Kidney (tissue), 14 donors: ENCODE data around the gene LIMS2. TPM values are rescaled to one million over a fixed set of nuclear protein-coding genes. Genes with fewer than 3 reads are reported as not detected.

Source experiments
- DNase-seq, 5 donors: peaks; one replicate each; pipeline ENCODE4 v3.0.0-alpha.2; 2013 to 2020
- FAIRE-seq: peaks from 2 replicates; lab custom pipeline; 2012; peaks lifted over from hg19 to GRCh38; lab: Jason Lieb, UNC
- H3K27ac ChIP-seq, 2 donors: one replicate each; pipeline ENCODE4 v1.7.0; 2013; ENCODE audit warnings: low read depth in 2 of 2, low read length in 2 of 2, inconsistent platforms in 1 of 2
- H3K27me3 ChIP-seq: one replicate; pipeline ENCODE4 v1.7.1; 2013; ENCODE audit warnings: low read length, inconsistent platforms; ENCODE audit not compliant: control insufficient read depth, insufficient read depth
- H3K36me3 ChIP-seq, 3 donors: one replicate each; pipeline versions ENCODE4 v1.7.0 to v1.7.1; 2013; ENCODE audit warnings: low read length in 3 of 3, control low read depth in 1 of 3, inconsistent platforms in 1 of 3; ENCODE audit not compliant: insufficient read depth in 3 of 3, control insufficient read depth in 2 of 3
- H3K4me1 ChIP-seq, 3 donors: one replicate each; pipeline versions ENCODE4 v1.7.0 to v1.7.1; 2013; ENCODE audit warnings: low read length in 3 of 3, inconsistent platforms in 1 of 3, low read depth in 1 of 3; ENCODE audit not compliant: control insufficient read depth in 2 of 3, insufficient read depth in 2 of 3
- H3K4me3 ChIP-seq, 3 donors: one replicate each; pipeline versions ENCODE4 v1.7.0 to v1.8.1; 2013; ENCODE audit warnings: low read length in 3 of 3, control low read depth in 1 of 3, inconsistent platforms in 1 of 3
- H3K9ac ChIP-seq, 3 donors: one replicate each; pipeline versions ENCODE4 v1.7.0 to v1.7.1; 2013; ENCODE audit warnings: low read length in 3 of 3, control low read depth in 1 of 3, inconsistent platforms in 1 of 3
- H3K9me3 ChIP-seq, 3 donors: one replicate each; pipeline versions ENCODE4 v1.7.0 to v1.7.1; 2013; ENCODE audit warnings: low read length in 3 of 3, control low read depth in 1 of 3, inconsistent platforms in 1 of 3; ENCODE audit not compliant: control insufficient read depth in 2 of 3, insufficient read depth in 1 of 3
- CTCF ChIP-seq: IDR thresholded peaks from 3 replicates; pipeline ENCODE4 v1.5.1; 2012; ENCODE audit warnings: mild to moderate bottlenecking, moderate library complexity, borderline replicate concordance; ENCODE audit not compliant: insufficient read depth; ENCODE audit errors: extremely low read depth
- intact Hi-C: fragments of 100-400 bp; cut with DNase I; formaldehyde crosslinking; loops from one replicate; pipeline ENCODE4 v1.11.1; 2022
- polyA plus RNA-seq: library from polyadenylated mRNA; stranded (reverse); fragments of 350-450 nt; fragmentation: Illumina TruSeq; extraction: RNeasy Lipid Tissue Mini Kit (QIAGEN cat#74804); gene quantifications from one replicate; pipeline ENCODE4 v1.2.3, GENCODE V29; 2014; ENCODE audit warnings: low read depth, low replicate concordance; ENCODE audit not compliant: insufficient read depth
- total RNA-seq: library from RNA; stranded (reverse); fragmentation: NEBNext Ultra II Directional; extraction: Animal tissue kit (Norgen Biotek cat#: 25700); gene quantifications from one replicate; pipeline ENCODE4 v1.2.1, GENCODE V29; 2021
- donor health status: control.
- donor health status: control.
- donor health status: control.
- donor health status: control.
- donor health status: control.
- donor health status: DM: yes; HTN: yes; CAD: no.
- donor health status: Normal renal cell carcinoma (clear cell type).

LIMS2 gene
- total and polyA plus RNA-seq, 2 donors from 2014 or later = 101 to 107 TPM

- FAIRE-seq (no peak), DNase-seq (peak in 4 of 5 donors; percentile 75 to 79 (median 78))
- H3K4me1 ChIP-seq = no peaks in the 10 kb centered on the region
- no peaks in the 10 kb centered on the region for H3K9me3 ChIP-seq
- peaks cover 0 to 3% (median 0%) of the 10 kb centered on the region in 3 donors for H3K36me3 ChIP-seq
- no peaks in the 10 kb centered on the region for H3K27me3 ChIP-seq
- no peak overlapping the region for H3K27ac ChIP-seq
- peak; percentile 73 for TF ChIP-seq CTCF
- no peak overlapping the region for H3K9ac ChIP-seq
- H3K4me3 ChIP-seq = no peak overlapping the region
- intact Hi-C loops = no loop called here
Observed at GRCh38 chr2:127591221-127591923, 84.0 kb downstream of the LIMS2 start.

GRCh38 chr2:127590386-127591190 lies 84.7 kb downstream of the LIMS2 start:
- intact Hi-C loops = no loop called here
- Histone ChIP-seq H3K9me3 (no peaks in the 10 kb centered on the region), H3K36me3 (peaks cover 0 to 3% (median 0%) of the 10 kb centered on the region in 3 donors), H3K27me3 (no peaks in the 10 kb centered on the region), H3K4me1 (no peaks in the 10 kb centered on the region), H3K4me3 (no peak overlapping the region), H3K9ac (no peak overlapping the region), H3K27ac (no peak overlapping the region)
- DNase-seq (peak in 1 of 5 donors; percentile 4), FAIRE-seq (no peak)
- TF ChIP-seq CTCF = no peak

GRCh38 chr2:127589841-127590240 lies 85.5 kb downstream of the LIMS2 start:
- H3K9me3 ChIP-seq = no peaks in the 10 kb centered on the region
- intact Hi-C loops = no loop called here

More at GRCh38 chr2:127589841-127590240, 85.5 kb downstream of the LIMS2 start:
- H3K36me3 ChIP-seq = peaks cover 0 to 3% (median 0%) of the 10 kb centered on the region in 3 donors
- H3K27me3 ChIP-seq = no peaks in the 10 kb centered on the region
- H3K4me3 ChIP-seq = no peak overlapping the region
- TF ChIP-seq CTCF = no peak
- H3K27ac ChIP-seq = no peak overlapping the region
- no peaks in the 10 kb centered on the region for H3K4me1 ChIP-seq
- peak in 1 of 5 donors; percentile 4 for DNase-seq
- FAIRE-seq = no peak
- H3K9ac ChIP-seq = no peak overlapping the region
